IMR-90 (cell line): Measurements from ENCODE around the gene NEGR1. TPM values are rescaled to one million over a fixed set of nuclear protein-coding genes. Genes with fewer than 3 reads are reported as not detected.

Experiments used
- ATAC-seq: fragments of 200-7000 bp; cut with Tn5 transposase; 2 replicates; pipeline ENCODE4 v1.9.1; 2020; ENCODE audit warnings: low read depth, mild to moderate bottlenecking, moderate library complexity
- BruUV-seq: library from RNA; stranded (reverse); fragments of 400-500 nt; replicated peaks from 2 replicates; lab custom pipeline; 2021; lab: Mats Ljungman, UMichigan
- CTCF ChIA-PET: fragments of 300-600 bp; formaldehyde crosslinking; extraction: SDS; loops from one replicate; lab custom pipeline; 2021; ENCODE audit warnings: antibody characterized with exemption; lab: Yijun Ruan, JAX
- POLR2A ChIA-PET: fragments of 300-600 bp; sonication (Branson Sonifier 250); formaldehyde crosslinking; loops from one replicate; lab custom pipeline; 2022; ENCODE audit warnings: antibody characterized with exemption; ENCODE audit not compliant: unreplicated experiment; lab: Charles Lee
- DNase-seq: peaks from one replicate; pipeline ENCODE4 v3.0.0; 2013
- H2AFZ ChIP-seq: replicated peaks from 2 replicates; pipeline ENCODE3; 2013; ENCODE audit warnings: low read length, mild to moderate bottlenecking; ENCODE audit not compliant: poor library complexity
- H2AK5ac ChIP-seq: 2 replicates; pipeline ENCODE4 v1.6.1; 2013; ENCODE audit warnings: low read depth, low read length, inconsistent platforms
- H2AK9ac ChIP-seq: replicated peaks from 2 replicates; pipeline ENCODE3; 2013; ENCODE audit warnings: mild to moderate bottlenecking, low read depth, low read length, moderate library complexity; ENCODE audit not compliant: poor library complexity
- H2BK120ac ChIP-seq: 2 replicates; pipeline ENCODE4 v1.6.1; 2013; ENCODE audit warnings: low read depth, low read length, inconsistent platforms
- H2BK15ac ChIP-seq: 3 replicates; pipeline ENCODE4 v1.6.1; 2013; ENCODE audit warnings: low read depth, low read length, inconsistent platforms
- H2BK20ac ChIP-seq: 2 replicates; pipeline ENCODE4 v1.6.1; 2013; ENCODE audit warnings: low read depth, mild to moderate bottlenecking, inconsistent platforms, low read length, moderate library complexity
- H2BK5ac ChIP-seq: 2 replicates; pipeline ENCODE4 v1.6.1; 2013; ENCODE audit warnings: mild to moderate bottlenecking, low read depth, low read length, inconsistent platforms; ENCODE audit not compliant: poor library complexity, severe bottlenecking
- H3K14ac ChIP-seq: replicated peaks from 2 replicates; pipeline ENCODE4 v1.6.1; 2013; ENCODE audit warnings: low read depth, low read length, inconsistent platforms
- H3K18ac ChIP-seq: 2 replicates; pipeline ENCODE4 v1.6.1; 2013; ENCODE audit warnings: low read depth, low read length, control low read depth
- H3K23ac ChIP-seq: 2 replicates; pipeline ENCODE4 v1.6.1; 2013; ENCODE audit warnings: low read depth, low read length, inconsistent platforms
- H3K27ac ChIP-seq: 2 replicates; pipeline ENCODE4 v1.5.1; 2013; ENCODE audit warnings: mild to moderate bottlenecking, control low read depth, low read length; ENCODE audit not compliant: insufficient read depth
- H3K27me3 ChIP-seq: 2 replicates; pipeline ENCODE4 v1.6.1; 2013; ENCODE audit warnings: low read length; ENCODE audit not compliant: control insufficient read depth, insufficient read depth
- H3K36me3 ChIP-seq: 2 replicates; pipeline ENCODE4 v1.6.1; 2013; ENCODE audit warnings: low read length, mixed read lengths; ENCODE audit not compliant: control insufficient read depth, insufficient read depth
- H3K4ac ChIP-seq: 2 replicates; pipeline ENCODE4 v1.6.1; 2013; ENCODE audit warnings: low read depth, low read length, inconsistent platforms
- H3K4me1 ChIP-seq: 2 replicates; pipeline ENCODE4 v1.6.1; 2013; ENCODE audit warnings: low read length, mixed read lengths; ENCODE audit not compliant: control insufficient read depth, insufficient read depth
- H3K4me2 ChIP-seq: 2 replicates; pipeline ENCODE4 v1.6.1; 2013; ENCODE audit warnings: low read depth, mild to moderate bottlenecking, control low read depth, low read length, moderate library complexity
- H3K4me3 ChIP-seq: 2 replicates; pipeline ENCODE4 v1.5.1; 2013; ENCODE audit warnings: low read depth, mild to moderate bottlenecking, control low read depth, low read length, moderate library complexity; ENCODE audit not compliant: insufficient read depth
- H3K56ac ChIP-seq: 2 replicates; pipeline ENCODE4 v1.6.1; 2013; ENCODE audit warnings: low read length, inconsistent platforms; ENCODE audit not compliant: insufficient read depth; ENCODE audit errors: extremely low read depth
- H3K79me1 ChIP-seq, 2 experiments: 2 replicates each; pipeline ENCODE4 v1.6.1; 2013; ENCODE audit warnings: low read length in 2 of 2, inconsistent platforms in 1 of 2, low read depth in 1 of 2
- H3K9ac ChIP-seq: 2 replicates; pipeline ENCODE4 v1.6.1; 2013; ENCODE audit warnings: low read depth, low read length, control low read depth
- H3K9me1 ChIP-seq: 2 replicates; pipeline ENCODE4 v1.6.1; 2013; ENCODE audit warnings: low read length, inconsistent platforms; ENCODE audit not compliant: insufficient read depth
- H3K9me3 ChIP-seq: 2 replicates; pipeline ENCODE4 v1.6.1; 2013; ENCODE audit warnings: low read length; ENCODE audit not compliant: control insufficient read depth, insufficient read depth
- H4K20me1 ChIP-seq: 2 replicates; pipeline ENCODE4 v1.6.1; 2013; ENCODE audit warnings: low read length, inconsistent platforms; ENCODE audit not compliant: insufficient read depth
- H4K5ac ChIP-seq: 2 replicates; pipeline ENCODE4 v1.6.1; 2013; ENCODE audit warnings: mild to moderate bottlenecking, low read depth, low read length, control low read depth
- H4K8ac ChIP-seq, 2 experiments: 2 replicates each; pipeline ENCODE4 v1.6.1; 2013; ENCODE audit warnings: low read depth in 2 of 2, low read length in 2 of 2, control low read depth in 1 of 2, inconsistent platforms in 1 of 2
- H4K91ac ChIP-seq: 2 replicates; pipeline ENCODE4 v1.6.1; 2013; ENCODE audit warnings: low read depth, low read length, inconsistent platforms; ENCODE audit not compliant: insufficient read depth
- BHLHE40 ChIP-seq: fragments of 150-350 bp; IDR thresholded peaks from 2 replicates; pipeline ENCODE4 v1.6.1; 2016; ENCODE audit warnings: mild to moderate bottlenecking, low read depth, low read length
- CHD1 ChIP-seq: IDR thresholded peaks from 2 replicates; pipeline ENCODE4 v1.6.1; 2012; ENCODE audit warnings: low read depth, low read length, improper control_type of control experiment
- FOS ChIP-seq: fragments of 150-350 bp; IDR thresholded peaks from 2 replicates; pipeline ENCODE4 v1.6.1; 2016; ENCODE audit warnings: low read depth, low read length
- MAFK ChIP-seq: IDR thresholded peaks from 2 replicates; pipeline ENCODE4 v1.6.1; 2012; ENCODE audit warnings: low read depth, low read length, improper control_type of control experiment
- MAZ ChIP-seq: IDR thresholded peaks from 2 replicates; pipeline ENCODE4 v1.6.1; 2012; ENCODE audit warnings: low read depth, mild to moderate bottlenecking, low read length, improper control_type of control experiment, moderate library complexity, borderline replicate concordance
- MXI1 ChIP-seq: IDR thresholded peaks from 2 replicates; pipeline ENCODE4 v1.6.1; 2012; ENCODE audit warnings: low read depth, mild to moderate bottlenecking, low read length, moderate library complexity, borderline replicate concordance
- NFE2L2 ChIP-seq: fragments of 150-350 bp; IDR thresholded peaks from 2 replicates; pipeline ENCODE4 v1.6.1; 2016; ENCODE audit warnings: low read depth, mild to moderate bottlenecking, low read length
- POLR2A ChIP-seq: IDR thresholded peaks from 2 replicates; pipeline ENCODE4 v1.6.1; 2012; ENCODE audit warnings: mild to moderate bottlenecking, low read depth, low read length
- RFX5 ChIP-seq: IDR thresholded peaks from 2 replicates; pipeline ENCODE4 v1.8.0; 2012; ENCODE audit warnings: low read depth, mild to moderate bottlenecking, low read length, moderate library complexity
- USF2 ChIP-seq: fragments of 150-350 bp; IDR thresholded peaks from 2 replicates; pipeline ENCODE4 v1.6.1; 2017; ENCODE audit warnings: mild to moderate bottlenecking, antibody characterized with exemption, low read length, low read depth
- WGBS, 2 experiments: methylation state at CpG; one replicate each; pipeline versions ENCODE4 v1.1.5 to v1.1.7; 2013; ENCODE audit warnings: missing lambda C conversion rate in 2 of 2; ENCODE audit not compliant: insufficient read length in 1 of 2; ENCODE audit errors: extremely low coverage in 2 of 2; 5-methylcytosine and 5-hydroxymethylcytosine counted together
- dilution Hi-C: fragments of 300-500 bp; cut with HindIII; formaldehyde crosslinking; loops from one replicate; pipeline ENCODE4 v1.14.3; 2018; ENCODE audit warnings: low sequenced_read_pairs; ENCODE audit not compliant: unreplicated experiment
- in situ Hi-C: fragments of 300-500 bp; cut with MboI; formaldehyde crosslinking; loops from 3 replicates; pipeline ENCODE4 v1.14.3; 2019; ENCODE audit warnings: low sequenced_read_pairs, inconsistent platforms, mixed read lengths
- intact Hi-C: fragments of 100-400 bp; cut with micrococcal nuclease; formaldehyde crosslinking; loops from 2 replicates; pipeline ENCODE4 v1.10.0; 2022
- polyA plus RNA-seq, 3 experiments: library from polyadenylated mRNA; depleted of rRNA; stranded (reverse); fragments of >200 nt; gene quantifications; 2 replicates each; pipeline ENCODE4 v1.2.3, GENCODE V29; 2012; ENCODE audit warnings: low replicate concordance in 1 of 3
- total RNA-seq: library from RNA; depleted of rRNA; stranded (reverse); fragments of >200 nt; gene quantifications from 2 replicates; pipeline ENCODE4 v1.2.3, GENCODE V29; 2012
- TF ChIP-seq, protein P1 (sequence below): fragments of 150-350 bp; IDR thresholded peaks from 2 replicates; pipeline ENCODE4 v1.6.1; 2016; ENCODE audit warnings: low read depth, mild to moderate bottlenecking, low read length, moderate library complexity, borderline replicate concordance

The NEGR1 gene
- total and polyA plus RNA-seq, 2 of the 4 experiments (the other 2 are of a cell fraction) = 5.1 to 9.1 TPM

GRCh38 chr1:71645015-71645414, 637.3 kb downstream of the NEGR1 start:
- Histone ChIP-seq H2AK9ac (no peak overlapping the region), H3K14ac (no peak overlapping the region), H3K27me3 (no peaks in the 10 kb centered on the region), H3K4me3 (no peak overlapping the region), H3K79me1 (no peaks in the 10 kb centered on the region; a peak in 1 of 4 replicates), H3K4me1 (no peaks in the 10 kb centered on the region; the same call in 1 of the 2 replicates), H3K9me1 (no peaks in the 10 kb centered on the region), H4K20me1 (no peaks in the 10 kb centered on the region), H2BK20ac (no peak overlapping the region), H2BK15ac (no peak overlapping the region), H3K18ac (no peak overlapping the region), H2BK5ac (no peak overlapping the region), H4K91ac (no peak overlapping the region), H3K27ac (no peak overlapping the region), H4K5ac (no peak overlapping the region), H2AFZ (no peak overlapping the region), H4K8ac (no peak overlapping the region), H3K56ac (no peak overlapping the region), H3K4me2 (no peak overlapping the region), H2AK5ac (no peak overlapping the region), H3K9me3 (no peaks in the 10 kb centered on the region), H3K36me3 (no peaks in the 10 kb centered on the region), H2BK120ac (no peak overlapping the region), H3K4ac (no peak overlapping the region), H3K23ac (no peak overlapping the region), H3K9ac (no peak overlapping the region)
- no TSS peak for BruUV-seq
- in situ Hi-C loops (no loop called here), dilution Hi-C loops (no loop called here), intact Hi-C loops (no loop called here)
- TF ChIP-seq, protein P1, sequence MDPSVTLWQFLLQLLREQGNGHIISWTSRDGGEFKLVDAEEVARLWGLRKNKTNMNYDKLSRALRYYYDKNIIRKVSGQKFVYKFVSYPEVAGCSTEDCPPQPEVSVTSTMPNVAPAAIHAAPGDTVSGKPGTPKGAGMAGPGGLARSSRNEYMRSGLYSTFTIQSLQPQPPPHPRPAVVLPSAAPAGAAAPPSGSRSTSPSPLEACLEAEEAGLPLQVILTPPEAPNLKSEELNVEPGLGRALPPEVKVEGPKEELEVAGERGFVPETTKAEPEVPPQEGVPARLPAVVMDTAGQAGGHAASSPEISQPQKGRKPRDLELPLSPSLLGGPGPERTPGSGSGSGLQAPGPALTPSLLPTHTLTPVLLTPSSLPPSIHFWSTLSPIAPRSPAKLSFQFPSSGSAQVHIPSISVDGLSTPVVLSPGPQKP = no peak
- TF ChIP-seq CHD1 = no peak
- TF ChIP-seq POLR2A = no peak
- no peak for TF ChIP-seq MAZ
- TF ChIP-seq RFX5 = no peak
- no peak for TF ChIP-seq MAFK
- no peak for TF ChIP-seq NFE2L2
- TF ChIP-seq BHLHE40 = no peak
- no peak for TF ChIP-seq MXI1
- TF ChIP-seq FOS = no peak
- TF ChIP-seq USF2 = no peak
- ATAC-seq (no peak), DNase-seq (no peak)
- ChIA-PET CTCF (no interaction called here), POLR2A (no interaction called here)
- no CpG with 5 or more reads among the region's 2 CpGs for WGBS, 2 experiments
